Keratinocyte (primary cell): ENCODE data around the gene QSOX2.

Source experiments
- CTCF ChIP-seq, 3 experiments: IDR thresholded peaks in 1 of 3; conservative IDR thresholded peaks in 1 of 3; optimal IDR thresholded peaks in 1 of 3; 2 replicates in 2 of 3; 3 replicates in 1 of 3; pipeline versions ENCODE3 to v1.5.1; 2011; ENCODE audit warnings: low read length in 3 of 3, mild to moderate bottlenecking in 3 of 3, moderate library complexity in 2 of 3, control low read depth in 1 of 3, inconsistent platforms in 1 of 3; ENCODE audit not compliant: insufficient read depth in 2 of 3; ENCODE audit errors: extremely low read depth in 1 of 3
- EZH2 ChIP-seq: IDR thresholded peaks from one replicate; pipeline ENCODE4 v1.6.1; 2012; ENCODE audit warnings: inconsistent platforms, mild to moderate bottlenecking, low read length, moderate library complexity

GRCh38 chr9:136223871-136224640, 21.6 kb downstream of the QSOX2 start:
- TF ChIP-seq EZH2 (no peak), CTCF (optimal IDR thresholded peaks at IDR 0.05 in 1 of 3, IDR thresholded peaks at IDR 0.05 in 1 of 3, conservative IDR thresholded peaks at IDR 0.05 in 1 of 3; ENCODE audit: extremely low read depth in 1 of 3, insufficient read depth in 2 of 3, low read length in 3 of 3) (no peak)
